ENCODE results near the gene HIBCH. TPM values are rescaled to one million over a fixed set of nuclear protein-coding genes. Genes with fewer than 3 reads are reported as not detected.
"Not testable (repeated sequence)": the region's sequence is repeated elsewhere in the genome, so short reads cannot be mapped to it uniquely, and the experiment has no call there.

Gene HIBCH
- 24.1 and 24.9 TPM in 2 replicates for polyA plus RNA-seq (2014; cell fraction: cytosol; rRNA removed)
- 20.5 and 21.3 TPM in 2 replicates for polyA plus RNA-seq (2014; cell fraction: nucleus; rRNA removed)

- peak; percentile 99 for DNase-seq (ENCODE audit: low spot score)
Observed at GRCh38 chr2:190319555-190320498, at the start of gene HIBCH. HIBCH (minus strand) TSS chr2:190319826; CDS start chr2:190319750, 76 bp downstream.

GRCh38 chr2:190367091-190367490 lies 47.5 kb upstream of the HIBCH start:
- DNase-seq (ENCODE audit: low spot score): no peak

- no peak for DNase-seq (ENCODE audit: low spot score)
Observed at GRCh38 chr2:190366248-190366753, 46.7 kb upstream of the HIBCH start.

GRCh38 chr2:190365499-190366204 lies 46.0 kb upstream of the HIBCH start:
- DNase-seq (ENCODE audit: low spot score): no peak

- no peak for DNase-seq (ENCODE audit: low spot score)
Observed at GRCh38 chr2:190362894-190363293, 43.3 kb upstream of the HIBCH start.

- DNase-seq (ENCODE audit: low spot score): no peak
Observed at GRCh38 chr2:190361572-190361971, 41.9 kb upstream of the HIBCH start.

- DNase-seq (ENCODE audit: low spot score): no peak
Observed at GRCh38 chr2:190360965-190361364, 41.3 kb upstream of the HIBCH start.

GRCh38 chr2:190360561-190360960 lies 40.9 kb upstream of the HIBCH start:
- no peak for DNase-seq (ENCODE audit: low spot score)

- DNase-seq (ENCODE audit: low spot score): not testable (repeated sequence)
Observed at GRCh38 chr2:190358655-190359448, 39.2 kb upstream of the HIBCH start.

GRCh38 chr2:190357600-190357999 lies 38.0 kb upstream of the HIBCH start:
- no peak for DNase-seq (ENCODE audit: low spot score)

GRCh38 chr2:190355968-190356644 lies 36.5 kb upstream of the HIBCH start:
- no peak for DNase-seq (ENCODE audit: low spot score)

- no peak for DNase-seq (ENCODE audit: low spot score)
Observed at GRCh38 chr2:190354003-190354690, 34.5 kb upstream of the HIBCH start.

- no peak for DNase-seq (ENCODE audit: low spot score)
Observed at GRCh38 chr2:190353537-190353899, 33.9 kb upstream of the HIBCH start.

- peak; percentile 83 for DNase-seq (ENCODE audit: low spot score)
Observed at GRCh38 chr2:190352668-190353536, 33.3 kb upstream of the HIBCH start.

GRCh38 chr2:190351955-190352354 lies 32.3 kb upstream of the HIBCH start:
- no peak for DNase-seq (ENCODE audit: low spot score)

- no peak for DNase-seq (ENCODE audit: low spot score)
Observed at GRCh38 chr2:190350371-190350770, 30.7 kb upstream of the HIBCH start.

GRCh38 chr2:190344276-190344827 lies 24.7 kb upstream of the HIBCH start:
- DNase-seq (ENCODE audit: low spot score): peak; percentile 56

GRCh38 chr2:190343536-190344275 lies 24.1 kb upstream of the HIBCH start, which contains the start of gene INPP1:
INPP1 (plus strand) TSS chr2:190343589; CDS start chr2:190360103, 16,514 bp downstream.
- DNase-seq (ENCODE audit: low spot score): peak; percentile 40

Data from SK-N-DZ (cell line).